HG03196 (cell line): ENCODE measurements around the gene MAP1B.
"Not testable (repeated sequence)": the region's sequence is repeated elsewhere in the genome, so short reads cannot be mapped to it uniquely, and the experiment has no call there.

Experiments used
- ATAC-seq: cut with Tn5 transposase; IDR thresholded peaks from one replicate; pipeline ENCODE4 v1.9.1; 2021; ENCODE audit not compliant: unreplicated experiment

Gene MAP1B

GRCh38 chr5:72159501-72159911, 52.2 kb downstream of the MAP1B start:
- ATAC-seq, result no peak

- ATAC-seq, result no peak
Observed at GRCh38 chr5:72160329-72160728, 53.1 kb downstream of the MAP1B start.

GRCh38 chr5:72160959-72161358, 53.7 kb downstream of the MAP1B start:
- ATAC-seq, result no peak

- ATAC-seq, result no peak
Observed at GRCh38 chr5:72161951-72162350, 54.7 kb downstream of the MAP1B start.

GRCh38 chr5:72163349-72163983, 56.2 kb downstream of the MAP1B start:
- no peak for ATAC-seq

- no peak for ATAC-seq
Observed at GRCh38 chr5:72166070-72166979, 59.0 kb downstream of the MAP1B start.

GRCh38 chr5:72167257-72167656, 60.0 kb downstream of the MAP1B start:
- no peak for ATAC-seq

GRCh38 chr5:72167804-72168203, 60.5 kb downstream of the MAP1B start:
- no peak for ATAC-seq

GRCh38 chr5:72170101-72170500, 62.8 kb downstream of the MAP1B start:
- ATAC-seq, result no peak

GRCh38 chr5:72171181-72171580, 63.9 kb downstream of the MAP1B start:
- not testable (repeated sequence) for ATAC-seq

GRCh38 chr5:72171667-72172066, 64.4 kb downstream of the MAP1B start:
- ATAC-seq, result no peak

GRCh38 chr5:72172786-72173185, 65.5 kb downstream of the MAP1B start:
- no peak for ATAC-seq

- peak; percentile 73 for ATAC-seq
Observed at GRCh38 chr5:72177538-72177937, 70.3 kb downstream of the MAP1B start.

- no peak for ATAC-seq
Observed at GRCh38 chr5:72179028-72179815, 71.9 kb downstream of the MAP1B start.

GRCh38 chr5:72179816-72180440, 72.7 kb downstream of the MAP1B start:
- ATAC-seq, result no peak

GRCh38 chr5:72180925-72181324, 73.7 kb downstream of the MAP1B start:
- no peak for ATAC-seq

- ATAC-seq, result no peak
Observed at GRCh38 chr5:72182686-72183085, 75.4 kb downstream of the MAP1B start.

- ATAC-seq, result no peak
Observed at GRCh38 chr5:72183101-72183520, 75.8 kb downstream of the MAP1B start.

- no peak for ATAC-seq
Observed at GRCh38 chr5:72184408-72184807, 77.1 kb downstream of the MAP1B start.

- ATAC-seq, result no peak
Observed at GRCh38 chr5:72185496-72186329, 78.4 kb downstream of the MAP1B start.
